CD4-positive, alpha-beta T cell treated with Interleukin-21 for 1 hour (primary cell): ENCODE measurements around the gene PPP2R2C.

ENCODE experiments used
- DNase-seq: peaks from one replicate; pipeline ENCODE4 v3.0.0-alpha.2; 2020

The PPP2R2C gene

DNA sequence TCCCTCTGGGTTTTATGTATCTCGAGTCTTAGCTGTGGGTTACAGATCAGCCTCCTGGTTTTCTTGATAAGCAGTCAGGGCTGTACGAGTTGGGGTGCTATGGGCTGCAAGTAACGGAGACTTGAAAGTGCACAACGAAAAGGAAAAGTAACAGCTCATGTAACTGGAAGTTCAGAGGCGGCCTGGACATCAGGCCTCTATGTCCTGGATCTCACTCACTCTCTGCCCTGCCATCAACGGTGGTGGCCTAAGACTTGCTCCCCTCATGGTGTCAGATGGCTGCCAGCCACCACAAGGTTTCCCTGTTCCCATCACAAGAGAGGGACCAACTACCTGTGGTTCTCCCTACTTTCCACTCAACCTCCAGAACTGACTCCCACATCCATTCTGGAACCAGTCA is 4.8 kb downstream of the PPP2R2C start:
- DNase-seq, result no peak

DNA sequence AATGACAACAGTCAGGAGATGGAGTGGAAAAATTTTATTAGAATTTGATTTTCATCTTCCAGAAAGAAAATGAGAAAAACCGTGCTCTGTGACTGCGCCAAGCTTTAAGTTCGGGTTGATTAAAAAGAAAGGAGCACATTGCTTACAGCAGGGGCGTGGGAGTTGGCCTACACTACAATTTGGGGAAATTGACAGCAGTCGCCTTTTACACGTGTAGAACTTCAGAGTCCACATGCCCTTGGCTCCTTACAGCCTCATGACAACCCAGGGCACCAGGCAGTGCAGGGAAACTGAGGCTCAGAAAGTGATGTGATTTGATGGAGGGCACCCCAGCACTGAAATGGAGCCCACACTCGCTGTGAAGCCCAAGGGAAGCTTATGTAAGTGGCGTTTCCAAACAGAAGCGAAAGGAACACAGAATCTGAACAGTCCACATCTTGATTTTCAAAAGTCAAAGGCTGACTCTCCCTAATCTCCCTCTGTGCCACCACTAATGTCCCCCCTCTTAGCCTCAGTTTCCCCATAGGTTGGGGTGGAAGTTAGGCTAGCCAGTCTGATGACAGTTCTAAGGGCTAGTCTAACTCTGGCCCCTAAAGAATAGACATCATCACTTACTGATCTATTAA is 5.5 kb downstream of the PPP2R2C start:
- DNase-seq, result no peak

DNA sequence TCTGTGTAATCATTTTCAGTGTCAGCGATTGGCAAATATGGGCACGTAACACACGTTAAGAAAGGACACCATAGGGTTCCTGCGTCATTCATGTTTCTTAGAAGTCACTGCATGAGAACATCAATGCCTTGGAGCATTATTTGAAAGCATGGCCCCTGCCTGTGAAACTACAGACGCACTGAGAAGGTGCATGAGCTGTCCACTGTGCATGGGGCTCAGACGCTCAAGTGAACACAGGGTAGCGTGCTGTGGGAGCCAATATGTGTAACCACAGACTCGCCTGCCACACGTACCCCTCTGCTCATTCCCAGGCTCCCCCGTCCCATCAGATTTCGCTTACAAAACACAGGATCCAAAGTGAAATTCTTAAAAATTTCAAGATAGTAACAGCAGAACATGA is 6.5 kb downstream of the PPP2R2C start:
- no peak for DNase-seq

DNA sequence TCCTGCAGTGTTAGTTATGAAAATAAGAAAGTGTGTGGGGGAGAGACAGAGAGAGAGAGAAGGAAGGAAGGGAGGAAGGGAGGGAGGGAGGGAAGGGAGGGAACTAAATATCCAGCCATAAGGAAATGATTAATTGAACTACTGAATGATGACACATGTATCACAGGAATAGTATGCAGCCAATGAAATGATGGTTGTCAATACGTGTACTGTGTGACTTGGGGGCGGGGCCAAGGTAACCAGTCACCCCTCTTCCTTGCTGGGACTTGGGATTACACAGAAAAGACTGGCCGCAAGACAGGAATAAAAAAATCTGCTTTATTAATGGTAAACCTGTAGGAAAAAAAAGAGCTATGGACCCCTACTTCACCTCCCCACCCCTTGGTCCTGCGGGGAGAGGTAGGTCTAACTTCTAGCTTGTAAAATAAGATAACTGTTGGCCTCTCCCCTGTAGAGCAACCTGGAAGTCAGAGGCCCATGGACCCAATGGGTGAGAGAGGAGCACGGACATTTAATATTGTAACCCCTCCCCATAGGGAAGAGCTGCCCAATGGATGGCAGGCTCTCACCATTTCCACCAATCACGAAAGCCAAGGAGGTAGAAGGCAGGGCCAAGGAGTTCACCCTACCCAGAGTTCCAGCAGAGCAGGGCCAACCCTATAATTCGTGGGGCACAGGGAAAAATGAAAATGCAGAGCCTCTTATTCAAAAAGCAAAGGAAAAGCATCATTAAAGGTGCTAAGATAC is 7.4 kb downstream of the PPP2R2C start:
- no peak for DNase-seq

DNA sequence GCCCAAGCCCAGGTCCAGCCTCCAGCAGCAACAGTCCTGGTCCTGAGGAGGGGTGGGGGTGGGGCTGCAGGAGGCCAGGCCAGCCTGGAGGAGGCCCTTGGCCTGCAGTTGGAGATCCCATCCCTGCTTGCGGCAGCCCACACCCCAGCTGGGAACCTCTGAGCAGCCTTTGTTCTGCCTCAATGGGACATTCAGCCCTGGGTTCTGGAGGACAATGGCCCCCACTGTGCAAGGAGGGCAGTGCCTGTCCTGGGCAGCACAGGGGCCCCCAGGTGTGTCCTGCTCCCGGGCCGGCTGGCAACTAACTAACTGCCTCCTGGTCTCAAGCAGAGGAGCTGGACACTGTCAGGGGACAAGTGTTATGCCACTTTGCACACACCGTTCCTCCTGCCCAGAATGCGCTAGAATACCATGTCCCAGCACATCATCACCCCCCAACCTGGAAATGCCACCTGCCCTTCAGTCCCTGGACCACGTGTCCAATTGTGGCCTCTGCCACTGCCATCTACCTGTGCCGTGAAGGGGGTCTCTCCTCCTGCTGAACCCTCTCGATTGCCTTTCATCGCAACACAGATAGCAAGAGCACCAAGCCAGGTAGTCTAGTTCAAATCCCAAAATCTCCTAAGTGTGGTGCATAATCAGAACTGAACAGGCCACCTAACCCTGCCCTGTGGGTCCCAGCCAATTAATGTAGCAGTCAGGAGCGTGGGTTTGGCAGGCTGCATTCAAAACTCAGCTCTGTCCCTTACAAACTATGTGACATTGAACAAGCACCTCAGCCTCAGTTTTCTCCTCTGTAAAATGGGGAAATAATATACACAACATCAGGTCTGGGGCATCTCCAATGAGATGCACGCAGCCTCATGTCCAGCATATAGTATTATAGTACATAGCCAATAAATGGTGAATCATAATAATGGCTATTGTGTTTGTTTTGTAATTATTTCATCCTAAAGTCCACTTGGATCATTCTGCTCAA is 8.8 kb downstream of the PPP2R2C start:
- no peak for DNase-seq

DNA sequence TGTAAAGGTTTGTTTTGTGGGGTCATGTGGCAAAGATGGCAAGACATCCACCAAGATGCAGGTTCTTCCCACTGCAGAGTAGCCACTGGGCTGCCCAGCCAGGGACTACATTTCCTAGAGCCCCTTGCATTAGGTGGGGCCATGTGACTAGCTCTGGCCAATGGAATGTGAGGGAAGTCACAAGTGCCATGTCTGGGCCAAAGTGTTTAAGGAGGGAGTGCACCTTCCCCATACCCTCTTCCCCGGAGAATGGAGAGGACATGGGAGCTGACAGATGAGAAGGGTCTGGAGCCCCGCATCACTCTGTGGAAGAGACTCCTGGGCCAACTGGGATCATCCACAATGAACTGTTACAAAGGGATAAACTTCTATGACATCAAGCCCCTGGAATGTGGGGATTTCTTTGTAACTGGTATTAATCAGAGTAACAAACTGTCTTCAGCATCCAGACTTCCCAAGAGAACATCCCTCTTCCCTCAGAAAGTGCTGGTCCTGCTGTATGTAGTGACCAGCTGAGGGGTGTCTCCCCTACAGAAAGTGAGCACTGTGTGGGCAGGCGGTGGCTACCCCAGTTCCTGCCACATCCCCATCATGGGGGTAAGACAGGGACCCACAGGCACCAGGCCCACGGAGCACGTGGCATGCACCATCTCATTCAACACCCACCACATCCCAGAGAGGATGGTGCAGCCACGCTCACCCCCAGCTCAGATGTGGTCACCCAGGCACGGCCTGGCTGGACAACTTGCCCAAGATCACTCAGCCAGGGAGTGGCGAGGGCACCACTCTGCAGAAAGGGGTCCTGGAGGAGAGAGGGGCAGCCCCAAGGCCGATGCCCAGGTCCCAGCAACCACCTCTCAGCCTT is 10.9 kb downstream of the PPP2R2C start:
- DNase-seq, result no peak

DNA sequence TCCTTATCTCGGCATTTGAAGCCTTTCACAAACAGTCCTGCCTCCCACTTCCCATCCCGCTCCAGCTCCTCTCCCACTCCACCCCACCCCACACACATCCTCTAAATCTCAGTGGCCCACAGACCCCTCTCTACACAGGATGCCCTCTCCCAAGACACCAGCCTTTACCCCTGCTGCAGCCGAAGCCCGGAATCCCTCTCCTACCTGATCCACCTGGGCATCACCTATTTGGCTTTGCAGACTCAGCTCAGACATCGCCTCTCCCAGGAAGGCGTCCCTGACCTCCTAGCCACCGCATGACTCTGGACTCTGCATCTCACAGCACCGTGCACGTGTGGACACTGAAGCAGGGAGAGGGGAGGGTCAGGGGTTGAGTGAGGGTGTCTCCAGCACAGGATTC is 11.5 kb downstream of the PPP2R2C start:
- DNase-seq, result no peak

DNA sequence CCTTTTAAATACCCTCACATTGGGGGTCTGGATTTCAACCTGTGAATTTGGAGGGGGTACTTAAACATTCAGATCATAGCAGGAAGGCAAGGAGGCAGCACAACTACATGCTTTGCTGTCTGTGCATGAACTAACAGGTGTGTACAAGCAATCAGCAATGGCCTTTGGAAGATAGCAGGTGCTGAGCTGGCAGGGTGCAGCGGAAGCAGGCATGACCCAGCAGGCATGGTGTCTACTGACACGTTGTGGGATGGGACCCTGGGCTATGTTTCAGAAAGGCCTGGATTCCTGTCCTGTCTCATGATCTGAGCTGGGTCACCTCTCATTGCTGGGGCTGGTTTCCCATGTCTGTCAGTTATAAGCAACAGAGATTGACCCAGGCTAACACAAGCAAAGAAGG is 13.9 kb downstream of the PPP2R2C start:
- DNase-seq, result no peak

DNA sequence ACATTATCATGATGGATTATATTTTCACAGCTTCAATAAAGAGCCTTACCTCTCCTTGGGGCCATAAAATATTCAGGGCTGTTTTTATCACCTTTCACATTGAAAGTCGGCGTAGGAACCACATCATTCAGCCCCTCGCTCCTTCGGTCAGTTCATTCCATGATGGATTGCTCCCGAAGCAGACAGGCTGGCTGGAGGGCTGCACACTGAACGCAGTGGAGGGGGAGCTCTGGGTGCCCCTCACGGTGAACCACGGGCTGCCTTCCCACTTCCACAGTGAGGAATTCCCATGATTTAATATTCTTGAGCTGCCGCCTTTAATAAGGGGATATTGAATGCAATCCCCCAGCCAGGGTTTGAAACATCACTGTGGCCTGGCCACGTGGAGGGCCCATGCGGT is 16.0 kb downstream of the PPP2R2C start:
- no peak for DNase-seq

DNA sequence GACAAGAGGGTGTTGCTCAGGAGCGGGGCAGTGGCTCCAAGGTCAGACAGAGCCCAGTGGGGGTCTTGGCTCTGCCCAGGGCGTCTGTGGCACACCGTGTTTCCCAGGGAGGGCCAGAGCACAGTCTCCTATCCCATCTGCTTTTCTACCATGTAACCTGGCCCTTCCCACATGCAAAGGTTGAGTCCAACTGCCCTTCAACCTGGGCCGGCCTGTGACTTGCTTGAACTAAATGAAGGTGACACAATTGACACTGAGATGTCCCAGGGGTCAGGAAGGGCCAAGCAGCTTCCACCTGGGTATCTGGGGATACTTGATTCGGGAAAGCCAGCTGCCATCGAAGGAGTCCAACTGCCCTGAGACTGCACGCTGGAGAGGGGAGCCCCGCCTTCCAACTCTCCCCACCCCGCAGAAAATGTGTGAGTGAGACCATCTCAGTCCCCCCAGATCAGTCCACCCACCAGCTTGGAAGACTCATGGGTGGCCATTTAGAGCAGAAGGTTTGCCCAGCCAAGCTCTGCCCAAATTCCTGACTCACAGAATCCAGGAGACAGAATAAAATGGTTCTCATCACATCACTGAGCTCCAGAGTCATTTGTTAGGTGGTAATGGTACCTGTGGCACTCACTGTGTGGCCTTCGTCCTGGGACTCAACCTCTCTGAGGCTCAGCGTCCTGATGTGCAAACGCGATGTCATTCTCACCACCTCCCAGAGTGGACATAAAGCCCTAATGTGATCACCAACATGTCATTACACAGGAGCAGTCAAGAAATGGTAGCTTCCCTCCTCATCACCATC is 18.1 kb downstream of the PPP2R2C start:
- no peak for DNase-seq

DNA sequence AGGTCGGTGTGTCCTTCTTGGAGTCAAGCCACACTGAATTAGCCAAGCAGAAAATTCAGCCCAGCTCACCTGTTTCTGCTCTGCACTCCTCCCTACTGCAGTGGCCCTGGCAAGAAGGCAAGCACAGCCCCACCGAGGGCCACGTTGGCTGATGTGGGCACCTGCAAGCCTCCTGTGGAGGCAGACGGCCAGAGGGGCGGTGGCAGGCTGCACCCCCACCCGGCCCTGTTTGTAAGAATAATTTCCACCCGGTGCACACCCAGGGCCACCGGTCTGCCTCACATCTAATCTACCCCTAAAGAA is 18.8 kb downstream of the PPP2R2C start:
- no peak for DNase-seq

DNA sequence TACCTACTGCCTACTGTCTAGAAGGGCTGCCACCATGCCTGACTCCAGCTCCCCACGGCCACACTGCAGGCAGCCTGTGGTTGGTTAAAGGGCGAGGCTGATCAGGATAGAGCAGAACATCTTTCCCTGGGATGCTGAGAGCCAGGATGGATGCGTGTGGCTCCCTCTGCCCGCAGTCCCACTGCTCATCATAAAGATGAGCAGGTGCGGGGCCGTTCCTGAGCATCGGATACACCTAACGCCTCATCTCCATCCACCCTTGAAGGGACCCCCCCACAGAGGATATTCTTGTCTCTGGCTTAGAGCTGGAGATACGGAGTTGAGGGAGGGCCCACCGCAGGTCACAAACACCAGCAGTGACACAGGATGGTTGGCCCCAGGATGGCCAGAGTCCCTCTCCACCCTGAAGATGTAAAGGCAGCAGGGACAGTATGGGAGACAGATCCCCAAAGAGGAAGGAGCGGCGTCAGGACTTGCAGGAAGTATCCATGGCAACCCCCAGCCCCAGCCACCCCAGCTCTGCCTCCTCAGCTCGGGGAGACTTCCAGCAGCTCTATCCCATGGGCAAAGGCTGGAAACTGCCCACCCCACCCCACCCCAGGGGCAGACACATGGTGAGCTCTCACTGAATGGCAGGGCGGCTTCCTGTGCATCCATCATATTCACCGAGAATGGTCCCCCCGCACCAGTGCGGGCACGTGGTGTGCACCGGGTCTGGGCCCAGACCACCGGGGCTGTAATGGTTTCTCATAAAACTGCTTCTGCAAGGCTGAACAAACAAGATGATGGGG is 19.3 kb downstream of the PPP2R2C start:
- no peak for DNase-seq

DNA sequence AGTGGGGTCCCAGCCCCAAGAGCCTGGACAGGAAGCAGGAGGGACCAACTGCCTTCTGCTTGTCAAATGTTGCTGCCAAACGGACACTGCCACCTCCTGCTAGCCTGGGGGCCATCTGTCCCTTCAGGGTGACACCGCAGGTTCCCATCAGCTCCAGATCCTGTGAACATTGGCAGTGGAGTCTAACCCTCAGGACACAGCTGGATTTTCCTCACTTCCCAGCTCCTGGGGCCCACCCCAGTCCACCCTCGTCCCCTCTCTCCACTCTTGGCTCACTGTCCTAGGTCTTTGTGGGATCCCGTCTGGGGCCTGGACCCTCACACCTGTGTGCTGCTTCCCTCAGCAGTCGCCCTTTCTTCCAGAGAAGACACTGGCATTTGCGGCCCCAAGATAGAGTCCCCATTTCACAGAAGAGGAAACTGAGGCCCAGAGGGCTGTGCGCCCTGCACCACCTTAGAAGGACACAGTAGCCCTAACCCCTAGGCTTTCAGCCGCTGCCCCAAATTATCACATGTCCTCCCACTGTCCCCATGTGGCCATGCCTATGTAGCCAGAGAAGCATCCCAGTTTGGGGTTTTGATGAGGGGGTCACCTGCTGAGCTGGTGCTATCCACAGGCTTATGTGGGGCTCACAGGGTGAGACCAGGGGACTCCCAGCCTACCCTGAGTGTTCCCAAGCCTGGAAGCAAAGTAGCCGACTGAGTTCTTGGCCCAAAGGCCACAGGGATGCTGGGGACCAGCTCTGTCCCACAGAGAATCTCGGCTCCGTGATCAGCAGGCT is 20.1 kb downstream of the PPP2R2C start:
- DNase-seq, result no peak

DNA sequence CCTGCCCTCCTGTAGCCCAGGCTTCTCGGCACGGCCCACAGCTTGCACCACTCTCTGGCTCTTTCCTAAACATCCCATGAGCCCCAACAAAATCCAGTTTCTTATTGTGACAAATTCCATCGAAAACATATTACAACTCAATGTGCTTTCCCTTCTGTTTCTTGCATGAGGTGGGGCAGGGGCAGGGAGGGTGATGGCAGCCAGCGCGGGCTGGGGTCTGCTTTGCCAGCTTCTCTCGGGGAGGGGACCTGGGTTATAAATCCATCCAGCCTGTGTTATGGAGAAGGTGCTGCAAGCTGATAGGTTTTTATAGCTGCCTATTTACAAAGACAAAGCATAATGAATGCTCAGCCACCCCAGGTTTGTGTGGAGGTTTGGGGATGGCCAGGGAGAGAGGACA is 21.1 kb downstream of the PPP2R2C start:
- DNase-seq, result no peak

DNA sequence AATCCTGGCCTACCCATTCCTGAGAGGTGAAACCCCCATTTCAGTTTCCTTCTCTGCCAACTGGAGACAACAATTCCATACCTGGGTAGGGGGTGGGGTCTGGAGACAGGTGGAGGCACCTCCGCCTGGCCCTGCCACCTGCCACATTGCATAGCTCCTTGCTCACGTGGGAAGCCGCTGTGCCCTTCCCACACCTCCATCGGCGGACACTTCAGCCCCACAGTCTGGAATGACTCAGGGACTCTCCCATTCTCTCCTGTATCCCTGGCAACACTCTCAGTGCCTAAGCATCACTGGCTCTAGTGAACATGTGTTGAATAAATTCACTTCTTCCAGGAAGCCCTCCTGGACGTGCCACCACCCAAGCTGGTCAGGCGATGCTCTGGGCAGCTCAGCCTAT is 21.7 kb downstream of the PPP2R2C start:
- no peak for DNase-seq

DNA sequence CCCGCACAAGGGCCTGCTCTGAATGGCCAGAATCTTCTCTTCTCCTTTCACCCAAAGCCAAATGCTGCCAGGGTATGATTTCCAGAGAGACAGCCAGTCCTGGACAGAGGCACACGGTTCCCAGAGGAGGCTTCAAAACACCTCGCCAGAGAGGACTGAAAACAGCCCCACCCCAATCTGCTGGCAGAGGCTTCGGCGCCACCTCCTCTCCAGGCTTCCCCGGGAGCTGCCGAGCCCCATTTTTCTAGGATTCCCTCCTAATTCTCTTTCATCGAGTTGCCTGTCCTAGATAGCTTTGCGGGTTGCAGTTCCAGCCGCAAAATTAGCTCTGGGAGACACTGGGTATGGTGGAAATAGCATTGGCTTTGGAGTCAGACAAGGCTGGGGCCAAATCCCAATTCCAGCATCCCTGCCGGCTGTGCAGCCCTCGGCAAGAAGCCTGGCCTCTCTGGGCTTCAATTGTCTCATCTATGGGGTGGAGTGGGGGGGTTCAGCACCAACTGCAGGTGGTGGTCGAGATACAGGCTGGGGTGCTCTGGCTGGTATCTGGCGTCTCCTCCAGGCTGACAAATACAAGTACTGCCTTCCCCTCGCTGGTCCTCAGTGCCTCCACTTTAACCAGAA is 22.6 kb downstream of the PPP2R2C start:
- no peak for DNase-seq

DNA sequence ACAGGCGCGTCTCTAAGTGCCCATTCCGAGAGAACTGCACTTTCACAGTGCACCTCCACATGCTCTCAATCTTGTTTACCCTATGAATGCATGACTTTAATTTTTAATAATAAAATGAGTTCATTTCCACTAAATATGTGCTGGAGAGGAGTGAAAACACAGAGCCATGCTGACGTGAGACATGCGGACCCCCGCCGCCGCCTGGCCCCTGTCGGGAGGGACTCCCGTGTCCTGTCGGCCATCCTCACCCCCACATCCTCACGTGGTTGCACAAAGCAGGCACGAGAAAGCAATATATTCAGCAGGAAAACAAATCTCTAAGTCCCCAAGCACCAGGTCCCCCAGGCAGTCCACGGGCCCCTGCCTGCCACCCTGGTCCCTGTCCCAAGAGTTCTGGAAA is 23.1 kb downstream of the PPP2R2C start:
- no peak for DNase-seq

DNA sequence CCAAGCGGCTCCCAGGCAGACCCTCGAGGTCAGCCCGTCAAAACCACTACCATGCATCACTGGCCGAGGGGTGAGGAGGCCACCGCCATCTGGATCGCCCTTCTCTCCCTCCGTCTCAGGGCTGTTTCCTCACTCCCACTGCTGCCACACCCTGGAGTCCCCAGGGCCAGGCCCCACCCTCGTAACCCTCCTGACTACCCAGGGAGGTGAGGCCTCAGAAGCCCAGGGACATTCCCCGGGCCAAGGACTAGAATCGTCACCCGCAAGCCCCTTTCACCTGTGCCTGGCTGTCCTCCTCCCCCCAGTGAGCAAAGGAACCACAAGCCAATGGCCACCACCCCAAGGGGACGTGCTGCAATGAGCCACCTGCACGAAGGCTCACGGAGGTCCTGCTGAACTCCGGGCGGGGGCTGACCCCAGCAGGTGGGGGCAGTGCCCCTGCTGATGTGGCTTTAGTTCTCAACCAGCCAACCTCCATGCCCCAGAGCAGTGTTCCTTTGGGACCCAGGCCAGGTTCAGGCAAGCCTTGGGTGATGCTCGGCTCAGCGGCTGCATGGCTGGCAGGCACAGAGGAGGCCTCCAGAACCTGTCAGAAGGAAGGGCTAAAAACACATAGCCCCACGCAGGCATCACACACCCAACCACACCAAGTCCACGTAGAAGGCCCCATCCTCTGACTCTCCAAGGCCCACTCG is 23.8 kb downstream of the PPP2R2C start:
- no peak for DNase-seq

DNA sequence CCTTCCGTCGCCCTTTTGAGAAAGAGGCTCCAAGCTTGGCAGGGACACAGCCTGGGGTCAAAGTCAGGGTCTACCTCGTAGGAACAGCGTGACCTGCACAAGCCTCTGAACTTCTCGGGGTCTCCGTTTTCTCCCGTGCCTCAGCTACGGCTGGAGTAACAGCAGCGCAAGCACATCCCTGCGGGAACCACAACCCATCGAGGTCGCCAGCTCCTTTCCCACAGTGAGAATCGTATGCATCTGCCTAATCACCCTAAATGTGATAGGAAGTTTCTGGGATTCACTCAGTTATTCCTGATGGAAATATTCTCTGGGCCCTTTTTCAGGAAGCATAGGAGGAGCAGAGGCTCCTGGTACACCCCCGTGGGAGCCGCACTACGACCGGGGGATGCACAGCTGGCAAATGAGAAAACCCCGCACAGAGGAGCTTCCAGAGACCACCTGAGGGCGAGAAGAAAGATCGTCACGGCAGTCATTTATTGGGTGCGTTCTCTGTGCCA is 24.7 kb downstream of the PPP2R2C start:
- DNase-seq, result no peak
